Subcutaneous abdominal adipose tissue (tissue), 5 donors: ENCODE measurements around the gene ADAMTS17.

ENCODE experiments used
- H3K27ac ChIP-seq: one replicate; pipeline ENCODE4 v1.7.0; 2013; ENCODE audit warnings: low read depth, mild to moderate bottlenecking, inconsistent platforms, low read length, moderate library complexity
- H3K27me3 ChIP-seq, 5 donors: one replicate each; pipeline ENCODE4 v1.7.0; 2013; ENCODE audit warnings: low read length in 5 of 5, inconsistent platforms in 1 of 5; ENCODE audit not compliant: control insufficient read depth in 5 of 5, insufficient read depth in 4 of 5
- H3K36me3 ChIP-seq, 5 donors: one replicate each; pipeline ENCODE4 v1.7.0; 2013; ENCODE audit warnings: low read length in 5 of 5; ENCODE audit not compliant: control insufficient read depth in 5 of 5, insufficient read depth in 5 of 5
- H3K4me1 ChIP-seq, 5 donors: one replicate each; pipeline ENCODE4 v1.7.0; 2013; ENCODE audit warnings: low read length in 5 of 5, mild to moderate bottlenecking in 3 of 5, moderate library complexity in 1 of 5; ENCODE audit not compliant: control insufficient read depth in 5 of 5, insufficient read depth in 5 of 5
- H3K4me3 ChIP-seq, 5 donors: one replicate each; pipeline ENCODE4 v1.7.0; 2013; ENCODE audit warnings: low read length in 5 of 5, low read depth in 1 of 5
- H3K9ac ChIP-seq, 5 donors: one replicate each; pipeline ENCODE4 v1.7.0; 2013; ENCODE audit warnings: low read length in 5 of 5, mild to moderate bottlenecking in 4 of 5, moderate library complexity in 3 of 5
- H3K9me3 ChIP-seq, 5 donors: one replicate each; pipeline ENCODE4 v1.7.0; 2013; ENCODE audit warnings: low read length in 5 of 5; ENCODE audit not compliant: control insufficient read depth in 5 of 5
- donor health status: healthy.
- donor health status: healthy.
- donor health status: healthy.
- donor health status: healthy.
- donor health status: healthy.

ADAMTS17 gene

GRCh38 chr15:99979371-99979770 lies 362.4 kb downstream of the ADAMTS17 start:
- Histone ChIP-seq H3K4me3 (no peak overlapping the region), H3K27ac (no peak overlapping the region), H3K9ac (no peak overlapping the region), H3K9me3 (no peaks in the 10 kb centered on the region), H3K27me3 (peaks cover 0 to 4% (median 0%) of the 10 kb centered on the region in 5 donors), H3K4me1 (peaks cover 0 to 19% (median 0%) of the 10 kb centered on the region in 5 donors), H3K36me3 (no peaks in the 10 kb centered on the region)

- no peak overlapping the region for H3K9ac ChIP-seq
- peaks cover 0 to 2% (median 0%) of the 10 kb centered on the region in 5 donors for H3K27me3 ChIP-seq
- no peaks in the 10 kb centered on the region for H3K36me3 ChIP-seq
- peaks cover 0 to 9% (median 0%) of the 10 kb centered on the region in 5 donors for H3K4me1 ChIP-seq
- no peaks in the 10 kb centered on the region for H3K9me3 ChIP-seq
- no peak overlapping the region for H3K27ac ChIP-seq
- H3K4me3 ChIP-seq = no peak overlapping the region
Measured at GRCh38 chr15:99978426-99978825, 363.3 kb downstream of the ADAMTS17 start.

- H3K4me1 ChIP-seq = peaks cover 0 to 4% (median 0%) of the 10 kb centered on the region in 5 donors
- H3K27me3 ChIP-seq = peaks cover 0 to 2% (median 0%) of the 10 kb centered on the region in 5 donors
- H3K9me3 ChIP-seq = no peaks in the 10 kb centered on the region
- H3K9ac ChIP-seq = no peak overlapping the region
- H3K36me3 ChIP-seq = no peaks in the 10 kb centered on the region
- H3K4me3 ChIP-seq = no peak overlapping the region
- H3K27ac ChIP-seq = no peak overlapping the region
Measured at GRCh38 chr15:99977929-99978328, 363.8 kb downstream of the ADAMTS17 start.

GRCh38 chr15:99976811-99977271 lies 364.9 kb downstream of the ADAMTS17 start:
- Histone ChIP-seq H3K27me3 (peaks cover 0 to 2% (median 0%) of the 10 kb centered on the region in 5 donors), H3K27ac (no peak overlapping the region), H3K36me3 (no peaks in the 10 kb centered on the region)

GRCh38 chr15:99976000-99976399 lies 365.8 kb downstream of the ADAMTS17 start:
- H3K4me3 ChIP-seq = no peak overlapping the region
- H3K36me3 ChIP-seq = no peaks in the 10 kb centered on the region
- no peaks in the 10 kb centered on the region for H3K9me3 ChIP-seq
- H3K9ac ChIP-seq = no peak overlapping the region
- no peak overlapping the region for H3K27ac ChIP-seq
- H3K27me3 ChIP-seq = no peaks in the 10 kb centered on the region
- peaks cover 0 to 6% (median 1%) of the 10 kb centered on the region in 5 donors for H3K4me1 ChIP-seq

More at GRCh38 chr15:99976811-99977271, 364.9 kb downstream of the ADAMTS17 start:
- Histone ChIP-seq H3K4me1 (no peaks in the 10 kb centered on the region), H3K9ac (no peak overlapping the region), H3K4me3 (no peak overlapping the region), H3K9me3 (no peaks in the 10 kb centered on the region)

GRCh38 chr15:99974246-99974645 lies 367.5 kb downstream of the ADAMTS17 start:
- Histone ChIP-seq H3K27ac (no peak overlapping the region), H3K27me3 (peaks cover 0 to 4% (median 0%) of the 10 kb centered on the region in 5 donors), H3K9me3 (no peaks in the 10 kb centered on the region), H3K4me3 (no peak overlapping the region), H3K9ac (no peak overlapping the region), H3K36me3 (no peaks in the 10 kb centered on the region), H3K4me1 (peaks cover 0 to 9% (median 3%) of the 10 kb centered on the region in 5 donors)

- H3K36me3 ChIP-seq = no peaks in the 10 kb centered on the region
- H3K27ac ChIP-seq = no peak overlapping the region
- peaks cover 0 to 4% (median 0%) of the 10 kb centered on the region in 5 donors for H3K27me3 ChIP-seq
- H3K4me3 ChIP-seq = no peak overlapping the region
- H3K4me1 ChIP-seq = peaks cover 0 to 9% (median 3%) of the 10 kb centered on the region in 5 donors
- no peak overlapping the region for H3K9ac ChIP-seq
- H3K9me3 ChIP-seq = no peaks in the 10 kb centered on the region
Measured at GRCh38 chr15:99973351-99973750, 368.4 kb downstream of the ADAMTS17 start.

GRCh38 chr15:99970891-99971430 lies 370.8 kb downstream of the ADAMTS17 start:
- no peaks in the 10 kb centered on the region for H3K9me3 ChIP-seq
- no peaks in the 10 kb centered on the region for H3K36me3 ChIP-seq
- H3K27me3 ChIP-seq = peaks cover 0 to 4% (median 0%) of the 10 kb centered on the region in 5 donors
- H3K4me3 ChIP-seq = no peak overlapping the region
- no peak overlapping the region for H3K27ac ChIP-seq
- peaks cover 0 to 9% (median 3%) of the 10 kb centered on the region in 5 donors for H3K4me1 ChIP-seq
- H3K9ac ChIP-seq = no peak overlapping the region

- H3K4me1 ChIP-seq = peaks cover 0 to 9% (median 3%) of the 10 kb centered on the region in 5 donors
- H3K27me3 ChIP-seq = peaks cover 0 to 4% (median 0%) of the 10 kb centered on the region in 5 donors
- no peaks in the 10 kb centered on the region for H3K9me3 ChIP-seq
- H3K27ac ChIP-seq = no peak overlapping the region
- H3K4me3 ChIP-seq = no peak overlapping the region
- no peak overlapping the region for H3K9ac ChIP-seq
- H3K36me3 ChIP-seq = no peaks in the 10 kb centered on the region
Measured at GRCh38 chr15:99969261-99969920, 372.4 kb downstream of the ADAMTS17 start.

GRCh38 chr15:99967841-99968371 lies 373.9 kb downstream of the ADAMTS17 start:
- Histone ChIP-seq H3K27me3 (peaks cover 0 to 4% (median 0%) of the 10 kb centered on the region in 5 donors), H3K4me1 (peaks cover 0 to 9% (median 3%) of the 10 kb centered on the region in 5 donors), H3K27ac (no peak overlapping the region), H3K9me3 (no peaks in the 10 kb centered on the region), H3K9ac (no peak overlapping the region), H3K36me3 (no peaks in the 10 kb centered on the region), H3K4me3 (no peak overlapping the region)
